Tibial nerve (tissue), 3 donors: ENCODE measurements around the gene DROSHA.

Source experiments
- CTCF ChIP-seq, 5 experiments: fragments of 200-600 bp in 3 of 5; fragments of 450-650 bp in 2 of 5; sonication (generic) in 3 of 5; IDR thresholded peaks; one replicate each; pipeline ENCODE4 v1.5.1; 2016 to 2019; ENCODE audit warnings: antibody characterized with exemption in 5 of 5, mild to moderate bottlenecking in 3 of 5, moderate library complexity in 2 of 5
- POLR2A ChIP-seq, 2 donors: fragments of 450-650 bp; IDR thresholded peaks; one replicate each; pipeline ENCODE4 v1.6.1; 2017; ENCODE audit warnings: antibody characterized with exemption in 2 of 2, mild to moderate bottlenecking in 2 of 2, moderate library complexity in 2 of 2

GRCh38 chr5:31442058-31442745 is 89.7 kb downstream of the DROSHA start:
- no peak for TF ChIP-seq CTCF (IDR thresholded peaks at IDR 0.05)
- TF ChIP-seq POLR2A (IDR thresholded peaks at IDR 0.05) = no peak
